HL-60/S4 (cell line): ENCODE data around the gene ATP11C.
"Not testable (repeated sequence)": the region's sequence is repeated elsewhere in the genome, so short reads cannot be mapped to it uniquely, and the experiment has no call there.

Experiments
- in situ Hi-C: fragments of 300-500 bp; cut with MboI; formaldehyde crosslinking; loops from 2 replicates; pipeline ENCODE4 v1.14.3; 2022; ENCODE audit warnings: low sequenced_read_pairs

The ATP11C gene

GRCh38 chrX:139864640-139865039, 68.2 kb downstream of the ATP11C start:
- in situ Hi-C loops: no loop called here

- in situ Hi-C loops: no loop called here
These were observed 70.6 kb downstream of the ATP11C start for GRCh38 chrX:139862208-139862607.

GRCh38 chrX:139856826-139857225, 76.0 kb downstream of the ATP11C start:
- in situ Hi-C loops: not testable (repeated sequence)

DNA sequence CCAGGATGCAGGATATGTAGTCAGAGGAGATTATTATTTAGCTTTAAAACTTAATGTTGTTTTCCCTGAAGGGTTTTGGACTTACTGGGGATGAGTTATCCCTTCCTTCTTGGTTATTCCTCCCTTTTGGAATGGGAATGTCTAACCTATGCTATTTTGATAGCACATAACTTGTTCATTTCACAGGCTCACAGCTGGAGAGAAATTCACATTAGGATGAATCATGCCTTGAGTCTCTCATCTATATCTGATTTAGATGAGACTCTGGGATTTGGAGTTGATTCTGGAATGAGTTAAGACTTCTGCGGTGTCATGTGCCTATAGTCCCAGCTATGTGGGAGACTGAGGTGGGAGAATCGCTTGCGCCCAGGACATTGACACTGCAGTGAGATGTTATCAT, 81.1 kb downstream of the ATP11C start:
- in situ Hi-C loops: no loop called here

DNA sequence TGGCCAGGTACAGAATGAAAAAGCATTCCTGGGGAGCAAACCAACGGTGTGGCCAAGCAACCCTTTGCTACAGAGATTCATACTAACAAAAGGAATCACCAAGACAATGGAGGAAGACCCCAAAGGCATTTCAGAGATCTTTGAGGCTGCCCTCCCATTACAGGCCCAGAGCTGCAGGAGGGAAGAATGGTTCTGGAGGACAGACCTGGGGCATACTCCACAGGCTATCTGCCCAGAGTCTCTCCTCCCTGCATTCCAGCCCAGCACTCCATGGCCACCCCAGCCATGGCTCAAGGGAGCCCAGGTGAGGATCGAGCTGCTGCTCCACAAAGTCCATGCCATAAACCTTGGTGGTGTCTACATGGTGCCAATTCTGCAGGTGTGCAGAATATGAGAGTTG, 81.9 kb downstream of the ATP11C start:
- in situ Hi-C loops: no loop called here

DNA sequence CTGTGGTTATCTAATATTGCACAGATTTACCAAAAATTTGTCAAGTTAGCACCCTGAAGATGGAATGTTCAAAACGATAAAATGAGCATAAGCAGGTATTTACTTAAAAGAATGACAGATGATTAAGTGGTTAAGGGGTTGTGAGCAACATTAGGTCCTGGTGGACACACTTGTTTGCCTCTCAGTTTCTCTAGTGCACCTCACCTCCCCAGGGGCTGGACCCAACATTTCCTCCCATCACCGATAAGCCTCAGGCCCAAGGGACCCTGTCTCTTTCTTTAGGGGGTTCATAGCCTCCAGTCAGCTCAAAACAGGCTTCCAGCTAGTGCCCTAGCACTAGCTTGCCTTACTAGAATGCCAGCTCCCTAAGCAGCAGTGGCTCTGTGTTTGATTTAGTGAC, 88.0 kb downstream of the ATP11C start:
- in situ Hi-C loops: no loop called here

- in situ Hi-C loops: no loop called here
These were observed 88.7 kb downstream of the ATP11C start for GRCh38 chrX:139844163-139844562.

- in situ Hi-C loops: no loop called here
These were observed 90.3 kb downstream of the ATP11C start for GRCh38 chrX:139842326-139843185.

GRCh38 chrX:139836335-139836734, 96.5 kb downstream of the ATP11C start:
- in situ Hi-C loops: not testable (repeated sequence)

DNA sequence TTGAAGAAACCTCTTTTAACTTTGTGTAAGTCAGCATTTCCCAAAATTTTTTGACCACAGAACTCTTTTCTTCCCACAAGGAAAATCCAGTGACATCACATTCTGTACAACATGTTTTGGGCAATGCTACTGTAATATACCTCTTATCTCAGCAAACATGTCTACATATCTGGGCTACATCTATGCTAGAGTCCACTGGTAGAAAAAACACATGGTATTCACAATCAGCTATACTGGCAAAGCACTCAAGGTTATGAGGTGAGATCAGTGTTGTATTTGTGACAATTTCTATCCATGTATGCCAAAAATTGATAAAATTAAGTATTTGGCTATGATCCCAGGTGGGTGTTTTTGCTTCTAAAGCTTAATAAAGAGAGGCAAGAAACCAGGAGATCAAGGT, 98.0 kb downstream of the ATP11C start:
- in situ Hi-C loops: no loop called here

GRCh38 chrX:139832718-139833309, 100.0 kb downstream of the ATP11C start:
- in situ Hi-C loops: no loop called here

GRCh38 chrX:139831675-139832456, 101.0 kb downstream of the ATP11C start:
- in situ Hi-C loops: no loop called here

DNA sequence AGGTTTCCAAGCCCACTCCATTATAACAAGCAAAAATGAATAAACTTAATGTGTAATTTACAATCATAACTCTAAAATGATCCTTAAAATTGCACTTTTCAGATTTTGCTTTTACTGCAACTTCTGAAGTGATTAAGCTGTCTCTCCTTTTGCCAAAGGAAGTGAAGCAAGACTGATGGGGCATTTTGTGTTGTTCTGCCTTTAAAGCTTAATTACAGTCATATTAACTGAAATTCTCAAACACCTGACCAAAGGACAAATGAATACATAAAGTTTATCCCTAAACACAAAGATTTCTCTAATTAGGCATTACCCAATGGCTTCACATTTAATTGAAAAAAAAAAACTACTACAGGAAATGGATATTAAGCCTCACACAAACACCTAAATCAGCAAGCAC, 101.8 kb downstream of the ATP11C start:
- in situ Hi-C loops: no loop called here

- in situ Hi-C loops: no loop called here
These were observed 104.0 kb downstream of the ATP11C start for GRCh38 chrX:139828830-139829229.

- in situ Hi-C loops: no loop called here
These were observed 104.8 kb downstream of the ATP11C start for GRCh38 chrX:139828033-139828432.

DNA sequence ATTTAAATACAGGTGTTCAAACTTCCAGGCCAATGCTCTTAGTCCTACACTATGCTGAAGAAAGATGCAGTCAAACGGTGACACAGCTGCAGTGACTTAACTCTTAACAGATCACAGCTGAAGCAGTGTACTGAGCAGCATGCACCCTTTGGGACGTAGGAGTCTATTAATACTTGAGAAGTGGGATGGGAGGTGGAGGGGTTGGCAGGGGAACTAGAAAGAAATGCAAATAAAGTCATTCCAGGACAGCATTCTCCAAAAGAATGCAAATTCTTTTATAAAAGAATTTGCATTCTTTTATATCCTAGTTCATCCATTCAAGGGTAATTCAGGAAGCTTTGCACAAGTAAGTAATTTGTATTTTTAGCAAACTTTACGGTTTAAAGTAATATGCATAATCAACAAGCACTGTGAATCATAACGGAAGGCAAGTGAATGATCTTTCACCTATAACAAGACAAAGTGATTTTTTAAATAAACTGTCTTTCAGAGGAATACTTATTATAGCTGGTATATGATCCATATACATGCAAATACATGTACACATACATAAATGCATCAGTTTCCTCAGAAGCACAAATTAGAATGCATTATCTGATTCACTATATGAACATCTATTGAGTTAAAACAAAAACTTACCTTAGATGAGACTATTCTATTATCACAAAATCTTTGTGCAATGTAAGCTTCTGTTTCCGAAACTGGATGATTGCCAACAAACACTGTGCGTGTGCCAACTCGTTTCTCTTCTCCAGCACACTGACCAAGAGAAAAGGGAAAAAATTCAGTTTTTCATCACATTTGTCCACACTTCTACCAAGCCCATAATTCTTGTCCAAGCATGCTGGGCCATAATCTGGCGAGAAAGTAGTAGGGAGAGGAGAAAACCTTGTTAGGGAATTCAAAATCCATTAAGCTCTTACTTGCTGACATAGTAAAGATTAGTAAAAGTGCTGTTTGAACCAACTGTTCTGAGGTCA, 106.5 kb downstream of the ATP11C start:
- in situ Hi-C loops: no loop called here

DNA sequence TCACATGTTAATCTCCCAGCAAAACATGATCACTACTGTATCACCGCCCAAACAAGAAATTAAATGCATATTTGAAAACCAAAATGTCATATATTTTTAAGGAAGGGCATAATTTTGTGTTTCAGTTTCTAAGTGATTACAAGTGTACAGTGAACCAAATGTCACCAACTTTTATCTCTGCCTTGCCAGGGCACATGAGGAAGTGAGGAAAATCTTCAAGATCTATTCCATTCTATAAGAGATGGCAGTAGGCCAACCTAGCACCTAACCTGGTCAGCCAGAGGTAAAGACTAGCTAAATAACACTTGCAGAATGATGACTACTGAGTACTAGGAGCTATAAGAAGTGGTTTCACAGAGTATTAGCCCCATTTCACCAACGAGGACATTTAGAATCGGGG, 107.2 kb downstream of the ATP11C start:
- in situ Hi-C loops: no loop called here

- in situ Hi-C loops: no loop called here
These were observed 109.0 kb downstream of the ATP11C start for GRCh38 chrX:139823806-139824205.

DNA sequence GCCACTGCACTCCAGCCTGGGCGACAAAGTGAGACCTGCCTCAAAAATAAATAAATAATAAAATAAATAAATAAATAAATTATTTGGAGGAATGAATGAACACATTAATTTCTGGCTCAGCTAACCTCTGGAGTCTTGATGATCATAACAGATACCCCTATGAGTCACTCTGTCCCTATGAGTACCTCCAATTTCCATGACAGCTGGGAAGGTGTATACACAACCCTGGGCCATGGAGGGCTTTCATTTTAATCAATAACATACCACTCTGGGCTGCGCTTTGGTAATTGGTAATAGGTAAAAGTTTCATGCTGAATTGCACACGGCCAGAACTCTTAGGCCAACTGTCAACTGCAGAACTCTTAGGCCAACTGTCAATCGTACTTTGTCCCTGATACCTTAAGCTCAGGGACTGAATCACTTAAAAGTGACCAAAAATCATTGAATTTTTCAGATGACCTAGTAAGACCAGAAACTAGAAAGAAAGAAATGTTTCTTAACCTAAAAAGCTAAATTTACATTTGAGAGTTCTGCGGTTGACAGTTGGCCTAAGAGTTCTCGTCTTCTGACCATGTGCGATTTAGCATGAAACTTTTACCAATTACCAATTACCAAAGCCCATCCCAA, 112.4 kb downstream of the ATP11C start:
- in situ Hi-C loops: no loop called here

DNA sequence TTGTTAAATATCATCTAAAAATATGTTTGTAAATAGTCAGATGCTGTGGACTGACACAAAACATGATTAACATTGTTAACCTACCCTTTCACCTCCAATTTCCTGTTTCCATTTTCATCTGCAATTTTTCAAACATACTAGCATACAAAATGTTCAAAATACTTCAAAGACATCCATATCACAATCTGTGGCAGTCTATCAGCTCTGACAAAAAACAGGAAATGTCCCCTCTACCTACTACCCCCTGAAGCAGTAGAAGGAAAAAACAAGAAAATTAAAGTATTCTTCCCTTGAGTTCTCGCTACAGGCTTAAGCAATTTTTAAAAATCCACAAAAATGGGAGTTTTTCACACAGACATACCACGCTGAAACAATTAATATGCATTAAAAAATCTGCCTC, 116.6 kb downstream of the ATP11C start:
- in situ Hi-C loops: no loop called here
